ENCODE measurements around the gene TGM2.

Gene TGM2

GRCh38 chr20:38141889-38142494 lies 23.1 kb downstream of the TGM2 start:
- DNase-seq: no peak

GRCh38 chr20:38141204-38141888 lies 23.7 kb downstream of the TGM2 start:
- no peak for DNase-seq

- DNase-seq: peak; percentile 44 to 79
These were observed 24.9 kb downstream of the TGM2 start for GRCh38 chr20:38139977-38140753.

- DNase-seq: no peak
These were observed 25.7 kb downstream of the TGM2 start for GRCh38 chr20:38139156-38139912.

- DNase-seq: no peak
These were observed 26.8 kb downstream of the TGM2 start for GRCh38 chr20:38138086-38138778.

GRCh38 chr20:38137441-38138037 lies 27.5 kb downstream of the TGM2 start:
- DNase-seq: no peak

GRCh38 chr20:38136421-38137245 lies 28.4 kb downstream of the TGM2 start:
- DNase-seq: no peak

- no peak for DNase-seq
These were observed 29.2 kb downstream of the TGM2 start for GRCh38 chr20:38135651-38136420.

GRCh38 chr20:38135271-38135650 lies 29.8 kb downstream of the TGM2 start:
- DNase-seq: no peak

GRCh38 chr20:38134427-38135270 lies 30.4 kb downstream of the TGM2 start:
- no peak for DNase-seq

- DNase-seq: no peak
These were observed 31.2 kb downstream of the TGM2 start for GRCh38 chr20:38133680-38134426.

GRCh38 chr20:38132910-38133501 lies 32.1 kb downstream of the TGM2 start:
- DNase-seq: no peak

GRCh38 chr20:38132156-38132909 lies 32.7 kb downstream of the TGM2 start:
- DNase-seq: no peak

GRCh38 chr20:38131588-38132121 lies 33.4 kb downstream of the TGM2 start:
- no peak for DNase-seq

- no peak for DNase-seq
These were observed 34.1 kb downstream of the TGM2 start for GRCh38 chr20:38130687-38131587.
